CD14-positive monocyte (primary cell): ENCODE results near the gene EMILIN3. TPM values are rescaled to one million over a fixed set of nuclear protein-coding genes. Genes with fewer than 3 reads are reported as not detected.

Experiments
- DNase-seq, 3 donors: peaks; one replicate each; pipeline ENCODE4 v3.0.0-alpha.2; 2011 to 2022
- H2AFZ ChIP-seq: 2 replicates; pipeline ENCODE4 v1.6.0; 2012; ENCODE audit warnings: mild to moderate bottlenecking, low read depth, low read length, inconsistent platforms; ENCODE audit not compliant: insufficient read depth, poor library complexity, severe bottlenecking
- H3K27ac ChIP-seq, 2 donors: 1 replicate in 1 of 2; 2 replicates in 1 of 2; pipeline ENCODE4 v1.5.1; 2012 to 2013; ENCODE audit warnings: low read length in 2 of 2, control low read depth in 1 of 2, inconsistent platforms in 1 of 2, low read depth in 1 of 2, mild to moderate bottlenecking in 1 of 2
- H3K27me3 ChIP-seq, 2 donors: one replicate each; pipeline versions ENCODE4 v1.6.0 to v1.6.1; 2011 to 2013; ENCODE audit warnings: low read length in 2 of 2; ENCODE audit not compliant: control insufficient read depth in 2 of 2, insufficient read depth in 2 of 2
- H3K36me3 ChIP-seq, 2 donors: replicated peaks in 1 of 2; 1 replicate in 1 of 2; 2 replicates in 1 of 2; pipeline versions ENCODE4 v1.5.1 to v1.6.1; 2012 to 2013; ENCODE audit warnings: low read length in 2 of 2, control low read depth in 1 of 2, inconsistent platforms in 1 of 2, mild to moderate bottlenecking in 1 of 2; ENCODE audit not compliant: insufficient read depth in 2 of 2, control insufficient read depth in 1 of 2
- H3K4me1 ChIP-seq, 2 donors: 1 replicate in 1 of 2; 2 replicates in 1 of 2; pipeline versions ENCODE4 v1.5.1 to v1.6.1; 2012 to 2013; ENCODE audit warnings: low read length in 2 of 2, control low read depth in 1 of 2, inconsistent platforms in 1 of 2, mild to moderate bottlenecking in 1 of 2, moderate library complexity in 1 of 2; ENCODE audit not compliant: insufficient read depth in 2 of 2, control insufficient read depth in 1 of 2
- H3K4me2 ChIP-seq: replicated peaks from 2 replicates; pipeline ENCODE3; 2012; ENCODE audit warnings: low read length, moderate library complexity, mild to moderate bottlenecking; ENCODE audit not compliant: poor library complexity, severe bottlenecking; ENCODE audit errors: extremely low read depth
- H3K4me3 ChIP-seq, 3 experiments: fragments of 200-600 bp in 1 of 3; sonication (generic) in 1 of 3; replicated peaks in 1 of 3; 1 replicate in 2 of 3; 2 replicates in 1 of 3; pipeline ENCODE4 v1.5.1; 2011 to 2013; ENCODE audit warnings: low read length in 3 of 3, mild to moderate bottlenecking in 3 of 3, control low read depth in 2 of 3, low read depth in 2 of 3, inconsistent platforms in 1 of 3, moderate library complexity in 1 of 3
- H3K79me2 ChIP-seq: 2 replicates; pipeline ENCODE4 v1.6.0; 2012; ENCODE audit warnings: mild to moderate bottlenecking, control low read depth, inconsistent platforms, low read length, moderate library complexity; ENCODE audit not compliant: insufficient read depth
- H3K9ac ChIP-seq: 2 replicates; pipeline ENCODE4 v1.6.0; 2017; ENCODE audit warnings: low read length, mild to moderate bottlenecking; ENCODE audit not compliant: insufficient read depth, poor library complexity, severe bottlenecking
- H3K9me3 ChIP-seq, 2 donors: replicated peaks in 1 of 2; 1 replicate in 1 of 2; 2 replicates in 1 of 2; pipeline versions ENCODE4 v1.5.1 to v1.6.1; 2012 to 2013; ENCODE audit warnings: low read length in 2 of 2, control low read depth in 1 of 2; ENCODE audit not compliant: control insufficient read depth in 1 of 2, insufficient read depth in 1 of 2
- H4K20me1 ChIP-seq: 2 replicates; pipeline ENCODE4 v1.6.0; 2012; ENCODE audit warnings: mild to moderate bottlenecking, low read length, control low read depth, moderate library complexity; ENCODE audit not compliant: insufficient read depth
- H3K27ac Mint-ChIP-seq, 7 donors: one replicate each; pipeline ENCODE4 v1.8.0; 2020; ENCODE audit warnings: mild to moderate bottlenecking in 7 of 7, mixed read lengths in 7 of 7, moderate library complexity in 6 of 7, inconsistent platforms in 2 of 7
- H3K27me3 Mint-ChIP-seq, 3 donors: one replicate each; pipeline ENCODE4 v1.8.0; 2021 to 2022; ENCODE audit warnings: low read depth in 3 of 3, mild to moderate bottlenecking in 3 of 3, mixed read lengths in 3 of 3, moderate library complexity in 3 of 3, inconsistent platforms in 1 of 3
- H3K36me3 Mint-ChIP-seq, 2 donors: one replicate each; pipeline ENCODE4 v1.8.0; 2020; ENCODE audit warnings: mixed read lengths in 2 of 2, inconsistent platforms in 1 of 2, mild to moderate bottlenecking in 1 of 2
- H3K4me1 Mint-ChIP-seq: one replicate; pipeline ENCODE4 v1.8.0; 2020; ENCODE audit warnings: mild to moderate bottlenecking, mixed read lengths
- H3K4me3 Mint-ChIP-seq, 2 donors: one replicate each; pipeline ENCODE4 v1.8.0; 2020; ENCODE audit warnings: mild to moderate bottlenecking in 2 of 2, mixed read lengths in 2 of 2, moderate library complexity in 1 of 2
- H3K9me3 Mint-ChIP-seq, 7 donors: one replicate each; pipeline ENCODE4 v1.8.0; 2020 to 2022; ENCODE audit warnings: mixed read lengths in 7 of 7, mild to moderate bottlenecking in 6 of 7, moderate library complexity in 6 of 7, inconsistent platforms in 2 of 7
- WGBS: methylation state at CpG from one replicate; pipeline ENCODE4 v1.1.5; 2013; ENCODE audit warnings: missing lambda C conversion rate; ENCODE audit not compliant: insufficient coverage; 5-methylcytosine and 5-hydroxymethylcytosine counted together
- intact Hi-C, 2 donors: fragments of 100-400 bp; cut with micrococcal nuclease; formaldehyde crosslinking; loops; one replicate each; pipeline versions ENCODE4 v1.15.0 to v1.15.1; 2023
- polyA plus RNA-seq, 3 donors: library from polyadenylated mRNA; depleted of rRNA in 1 of 3; unstranded in 2 of 3; stranded (reverse) in 1 of 3; fragments of 300-500 nt in 2 of 3; fragments of >200 nt in 1 of 3; fragmentation: Illumina TruSeq in 2 of 3; gene quantifications; 1 replicate in 2 of 3; 2 replicates in 1 of 3; pipeline ENCODE4 v1.2.3, GENCODE V29; 2012 to 2021
- TF ChIP-seq, protein P1 (sequence below): fragments of 200-600 bp; IDR thresholded peaks from one replicate; pipeline ENCODE4 v1.8.0; 2022; ENCODE audit warnings: antibody characterized with exemption, mild to moderate bottlenecking

The EMILIN3 gene
- polyA plus RNA-seq, 3 donors: not detected

DNA sequence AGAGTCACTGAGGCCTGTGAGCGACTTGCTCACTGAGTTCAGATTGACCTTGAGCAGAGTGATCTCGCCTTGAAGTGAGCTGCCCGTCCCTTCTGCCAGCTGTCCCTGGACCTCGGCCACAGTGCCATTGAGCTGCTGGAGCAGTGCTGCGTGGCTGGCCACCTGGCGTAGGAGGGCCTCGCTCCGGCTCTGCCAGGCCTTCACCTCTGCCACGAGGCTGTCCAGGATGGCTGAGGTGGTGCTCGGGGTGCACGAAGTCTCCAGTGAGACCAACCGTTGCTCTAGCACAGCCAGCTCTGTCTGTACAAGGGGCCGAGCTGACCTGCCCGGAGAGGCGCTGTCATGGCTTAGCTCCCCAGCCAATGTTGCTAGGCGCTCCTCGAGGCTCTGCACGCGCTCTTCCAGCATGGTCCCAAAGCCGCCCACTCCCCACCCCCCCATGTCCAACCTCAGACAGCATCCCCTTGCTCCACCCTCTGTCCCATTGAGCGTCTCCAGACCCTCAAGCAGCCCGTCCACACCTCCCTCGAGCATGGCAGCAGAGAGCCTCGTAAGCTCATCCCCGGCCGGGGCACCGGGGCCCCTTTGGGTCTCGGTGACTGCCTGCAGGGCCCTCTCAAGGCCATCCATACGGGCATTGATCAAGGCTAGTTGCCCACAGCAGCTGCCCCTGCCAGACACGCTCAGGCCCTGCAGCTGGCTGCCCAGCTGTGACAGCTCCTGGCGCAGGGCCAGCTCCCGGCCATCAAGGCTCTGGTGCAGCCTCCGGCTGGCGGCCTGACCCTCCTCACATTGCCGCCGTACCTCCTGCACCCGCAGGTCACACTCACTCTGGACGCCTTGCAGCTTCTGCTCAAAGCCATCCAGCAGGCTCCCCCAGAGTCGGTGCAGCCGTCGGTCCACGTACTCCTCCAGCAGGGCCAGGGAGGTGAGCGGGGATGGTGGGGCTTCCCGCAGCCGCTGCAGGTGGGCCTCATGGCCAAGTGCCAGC is 4.6 kb downstream of the EMILIN3 start:
- no peak overlapping the region for H3K9ac ChIP-seq
- H3K4me1 ChIP-seq: no peaks in the 10 kb centered on the region
- WGBS: 94% methylated on average over 43 of the region's 45 CpGs
- TF ChIP-seq, protein P1, sequence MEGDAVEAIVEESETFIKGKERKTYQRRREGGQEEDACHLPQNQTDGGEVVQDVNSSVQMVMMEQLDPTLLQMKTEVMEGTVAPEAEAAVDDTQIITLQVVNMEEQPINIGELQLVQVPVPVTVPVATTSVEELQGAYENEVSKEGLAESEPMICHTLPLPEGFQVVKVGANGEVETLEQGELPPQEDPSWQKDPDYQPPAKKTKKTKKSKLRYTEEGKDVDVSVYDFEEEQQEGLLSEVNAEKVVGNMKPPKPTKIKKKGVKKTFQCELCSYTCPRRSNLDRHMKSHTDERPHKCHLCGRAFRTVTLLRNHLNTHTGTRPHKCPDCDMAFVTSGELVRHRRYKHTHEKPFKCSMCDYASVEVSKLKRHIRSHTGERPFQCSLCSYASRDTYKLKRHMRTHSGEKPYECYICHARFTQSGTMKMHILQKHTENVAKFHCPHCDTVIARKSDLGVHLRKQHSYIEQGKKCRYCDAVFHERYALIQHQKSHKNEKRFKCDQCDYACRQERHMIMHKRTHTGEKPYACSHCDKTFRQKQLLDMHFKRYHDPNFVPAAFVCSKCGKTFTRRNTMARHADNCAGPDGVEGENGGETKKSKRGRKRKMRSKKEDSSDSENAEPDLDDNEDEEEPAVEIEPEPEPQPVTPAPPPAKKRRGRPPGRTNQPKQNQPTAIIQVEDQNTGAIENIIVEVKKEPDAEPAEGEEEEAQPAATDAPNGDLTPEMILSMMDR: no peak
- no peak for DNase-seq
- intact Hi-C loops: no loop called here
- no peak overlapping the region for H2AFZ ChIP-seq
- no peak overlapping the region for H3K4me2 ChIP-seq
- H4K20me1 ChIP-seq: no peaks in the 10 kb centered on the region
- no peaks in the 10 kb centered on the region for H3K4me1 Mint-ChIP-seq
- peaks cover 11 to 21% of the 10 kb centered on the region in 2 donors for H3K27me3 ChIP-seq
- H3K9me3 ChIP-seq: no peaks in the 10 kb centered on the region
- peaks cover 0 to 5% (median 0%) of the 10 kb centered on the region in 7 donors for H3K9me3 Mint-ChIP-seq
- H3K36me3 Mint-ChIP-seq: no peaks in the 10 kb centered on the region
- no peak overlapping the region for H3K27ac Mint-ChIP-seq
- H3K79me2 ChIP-seq: no peaks in the 10 kb centered on the region
- no peak overlapping the region for H3K4me3 Mint-ChIP-seq
- H3K27me3 Mint-ChIP-seq: peaks cover 24 to 35% (median 26%) of the 10 kb centered on the region in 3 donors
- no peak overlapping the region for H3K4me3 ChIP-seq
- no peak overlapping the region for H3K27ac ChIP-seq
- H3K36me3 ChIP-seq: no peaks in the 10 kb centered on the region

DNA sequence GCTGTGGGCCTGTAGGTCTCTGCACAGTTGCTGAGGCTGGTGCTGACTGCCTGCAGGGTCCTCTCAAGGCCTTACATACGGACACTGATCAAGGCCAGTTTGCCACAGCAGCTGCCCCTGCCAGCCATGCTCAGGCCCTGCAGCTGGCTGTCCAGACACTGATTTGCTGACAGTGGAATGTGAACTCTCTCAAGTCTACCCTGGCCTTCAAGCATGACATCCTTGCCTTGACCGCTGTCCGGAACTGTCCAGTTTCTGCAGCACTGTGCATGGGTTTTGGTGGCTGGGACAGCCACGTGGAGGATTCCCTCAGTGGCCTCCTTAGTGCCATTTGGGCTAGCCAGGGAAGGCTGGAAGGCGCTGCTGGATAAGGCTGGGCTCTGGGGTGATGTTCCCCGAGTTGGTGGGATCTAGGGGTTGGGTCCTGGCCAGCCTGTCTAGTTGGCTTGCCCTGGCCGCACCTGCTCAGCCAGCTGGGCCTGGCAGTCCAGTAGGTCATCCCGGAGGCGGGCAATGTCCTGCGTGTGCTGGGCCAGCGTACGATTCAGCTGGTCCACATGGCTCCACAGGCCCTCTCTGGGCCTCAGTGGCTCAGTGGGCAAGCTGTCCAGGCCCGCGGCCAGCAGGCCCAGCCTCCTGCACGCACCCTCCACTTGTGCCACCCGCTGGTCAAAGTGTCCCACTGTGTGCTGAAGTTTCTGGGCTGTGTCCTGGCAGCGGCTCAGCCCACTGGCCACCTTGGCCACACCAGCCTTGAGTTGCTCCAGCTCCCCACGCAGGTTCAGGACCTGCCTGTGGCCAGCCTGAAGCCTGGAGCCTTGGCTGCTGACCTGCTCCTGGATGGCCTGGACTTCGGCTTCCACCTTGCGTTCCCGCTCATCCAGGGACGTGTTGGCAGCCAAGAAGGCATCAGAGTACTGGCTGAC is 5.5 kb downstream of the EMILIN3 start:
- no peaks in the 10 kb centered on the region for H3K9me3 ChIP-seq
- intact Hi-C loops: no loop called here
- no peaks in the 10 kb centered on the region for H3K4me1 ChIP-seq
- Mint-ChIP-seq H3K27ac (no peak overlapping the region), H3K36me3 (no peaks in the 10 kb centered on the region), H3K27me3 (peaks cover 25 to 33% (median 27%) of the 10 kb centered on the region in 3 donors), H3K4me3 (no peak overlapping the region), H3K4me1 (no peaks in the 10 kb centered on the region), H3K9me3 (peaks cover 0 to 3% (median 0%) of the 10 kb centered on the region in 7 donors)
- H2AFZ ChIP-seq: no peak overlapping the region
- H3K4me3 ChIP-seq: no peak overlapping the region
- H3K79me2 ChIP-seq: no peaks in the 10 kb centered on the region
- no peak overlapping the region for H3K27ac ChIP-seq
- no peak overlapping the region for H3K4me2 ChIP-seq
- H4K20me1 ChIP-seq: no peaks in the 10 kb centered on the region
- peaks cover 9 to 20% of the 10 kb centered on the region in 2 donors for H3K27me3 ChIP-seq
- WGBS: 95% methylated on average over 22 of the region's 22 CpGs
- TF ChIP-seq, protein P1: no peak
- no peak overlapping the region for H3K9ac ChIP-seq
- H3K36me3 ChIP-seq: no peaks in the 10 kb centered on the region
- no peak for DNase-seq
